HL-60 (cell line): ENCODE results near the gene SERTM2.

Source experiments
- GABPA ChIP-seq: IDR thresholded peaks from 2 replicates; pipeline ENCODE4 v1.6.1; 2012; ENCODE audit warnings: low read depth
- POLR2AphosphoS5 ChIP-seq: IDR thresholded peaks from 2 replicates; pipeline ENCODE4 v1.6.1; 2012; ENCODE audit warnings: low read depth
- TF ChIP-seq, protein P1 (sequence below): IDR thresholded peaks from one replicate; pipeline ENCODE4 v1.5.1; 2011; ENCODE audit warnings: low read length, control low read depth, inconsistent platforms; ENCODE audit not compliant: insufficient read depth

DNA sequence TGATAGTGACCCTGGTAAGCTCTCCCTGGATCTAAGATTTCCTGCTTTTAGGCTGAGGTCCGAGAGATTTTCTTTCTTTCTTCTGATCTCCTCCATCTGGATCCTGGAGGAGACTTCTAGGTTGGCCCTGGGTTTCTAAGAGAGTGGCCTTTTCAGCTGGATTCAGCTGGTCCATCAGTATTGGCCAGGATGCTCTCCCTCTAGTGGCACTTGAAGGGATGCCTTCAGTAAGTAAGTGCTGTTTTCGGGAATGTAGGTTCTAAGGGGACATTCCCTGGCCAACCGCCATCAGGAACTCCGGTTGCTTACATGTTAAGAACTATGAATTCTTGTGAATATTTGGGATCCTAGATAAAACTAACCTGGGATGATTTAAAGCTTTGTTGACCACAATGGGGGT lies 56.9 kb downstream of the SERTM2 start:
- TF ChIP-seq POLR2AphosphoS5 (no peak), GABPA (no peak)
- TF ChIP-seq, protein P1, sequence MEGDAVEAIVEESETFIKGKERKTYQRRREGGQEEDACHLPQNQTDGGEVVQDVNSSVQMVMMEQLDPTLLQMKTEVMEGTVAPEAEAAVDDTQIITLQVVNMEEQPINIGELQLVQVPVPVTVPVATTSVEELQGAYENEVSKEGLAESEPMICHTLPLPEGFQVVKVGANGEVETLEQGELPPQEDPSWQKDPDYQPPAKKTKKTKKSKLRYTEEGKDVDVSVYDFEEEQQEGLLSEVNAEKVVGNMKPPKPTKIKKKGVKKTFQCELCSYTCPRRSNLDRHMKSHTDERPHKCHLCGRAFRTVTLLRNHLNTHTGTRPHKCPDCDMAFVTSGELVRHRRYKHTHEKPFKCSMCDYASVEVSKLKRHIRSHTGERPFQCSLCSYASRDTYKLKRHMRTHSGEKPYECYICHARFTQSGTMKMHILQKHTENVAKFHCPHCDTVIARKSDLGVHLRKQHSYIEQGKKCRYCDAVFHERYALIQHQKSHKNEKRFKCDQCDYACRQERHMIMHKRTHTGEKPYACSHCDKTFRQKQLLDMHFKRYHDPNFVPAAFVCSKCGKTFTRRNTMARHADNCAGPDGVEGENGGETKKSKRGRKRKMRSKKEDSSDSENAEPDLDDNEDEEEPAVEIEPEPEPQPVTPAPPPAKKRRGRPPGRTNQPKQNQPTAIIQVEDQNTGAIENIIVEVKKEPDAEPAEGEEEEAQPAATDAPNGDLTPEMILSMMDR = no peak
